ENCODE results near the gene GPX6. TPM values are rescaled to one million over a fixed set of nuclear protein-coding genes. Genes with fewer than 3 reads are reported as not detected.

The GPX6 gene
- total RNA-seq, 4 donors from 2014 or later, result not detected

GRCh38 chr6:28542440-28543296, 27.1 kb upstream of the GPX6 start:
- H3K27me3 ChIP-seq, result no peaks in the 10 kb centered on the region
- DNase-seq, result peak; percentile 51 to 55

DNA sequence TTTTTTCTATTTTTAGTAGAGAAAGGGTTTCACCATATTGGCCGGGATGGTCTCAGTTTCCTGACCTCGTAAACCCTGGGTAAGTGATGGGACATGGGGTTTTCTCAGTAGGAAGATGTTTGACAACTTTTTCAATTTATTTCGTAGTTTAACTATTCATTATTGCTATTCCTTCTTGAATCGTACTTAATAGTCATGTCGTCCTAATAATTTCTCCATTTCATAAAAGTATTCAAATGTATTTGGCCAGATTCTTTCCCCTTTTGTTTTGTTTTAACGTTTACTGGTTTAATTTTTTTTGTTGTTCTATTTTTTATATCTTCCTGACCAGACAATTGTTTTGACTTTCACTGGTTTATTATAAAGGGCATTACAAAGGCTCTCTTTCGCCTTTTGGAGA, 26.4 kb upstream of the GPX6 start:
- TF ChIP-seq, protein P1, sequence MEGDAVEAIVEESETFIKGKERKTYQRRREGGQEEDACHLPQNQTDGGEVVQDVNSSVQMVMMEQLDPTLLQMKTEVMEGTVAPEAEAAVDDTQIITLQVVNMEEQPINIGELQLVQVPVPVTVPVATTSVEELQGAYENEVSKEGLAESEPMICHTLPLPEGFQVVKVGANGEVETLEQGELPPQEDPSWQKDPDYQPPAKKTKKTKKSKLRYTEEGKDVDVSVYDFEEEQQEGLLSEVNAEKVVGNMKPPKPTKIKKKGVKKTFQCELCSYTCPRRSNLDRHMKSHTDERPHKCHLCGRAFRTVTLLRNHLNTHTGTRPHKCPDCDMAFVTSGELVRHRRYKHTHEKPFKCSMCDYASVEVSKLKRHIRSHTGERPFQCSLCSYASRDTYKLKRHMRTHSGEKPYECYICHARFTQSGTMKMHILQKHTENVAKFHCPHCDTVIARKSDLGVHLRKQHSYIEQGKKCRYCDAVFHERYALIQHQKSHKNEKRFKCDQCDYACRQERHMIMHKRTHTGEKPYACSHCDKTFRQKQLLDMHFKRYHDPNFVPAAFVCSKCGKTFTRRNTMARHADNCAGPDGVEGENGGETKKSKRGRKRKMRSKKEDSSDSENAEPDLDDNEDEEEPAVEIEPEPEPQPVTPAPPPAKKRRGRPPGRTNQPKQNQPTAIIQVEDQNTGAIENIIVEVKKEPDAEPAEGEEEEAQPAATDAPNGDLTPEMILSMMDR (IDR thresholded peaks at IDR 0.05), result no peak
- TF ChIP-seq POLR2A (IDR thresholded peaks at IDR 0.05), result no peak
- H3K27me3 ChIP-seq, result no peaks in the 10 kb centered on the region
- DNase-seq, result no peak
- no peaks in the 10 kb centered on the region for H3K36me3 ChIP-seq
- no peak overlapping the region for H3K27ac ChIP-seq
- intact Hi-C loops (cut with DNase I), result no loop called here
- no peaks in the 10 kb centered on the region for H3K9me3 ChIP-seq
- peak overlapping the region in 1 of 3 donors; percentile 20 for H3K4me3 ChIP-seq (replicated peaks in 1 of 3)
- peaks cover 0 to 10% of the 10 kb centered on the region in 2 donors for H3K4me1 ChIP-seq
- 45 to 54% methylated on average over 7 of the region's 7 CpGs for WGBS, 2 donors

More at GRCh38 chr6:28542440-28543296, 27.1 kb upstream of the GPX6 start:
- TF ChIP-seq, protein P1 (IDR thresholded peaks at IDR 0.05), result peak in 4 of 6 experiments; percentile 44 to 51 (median 49)
- no peak for TF ChIP-seq POLR2A (IDR thresholded peaks at IDR 0.05)
- Histone ChIP-seq H3K4me1 (peaks cover 0 to 10% of the 10 kb centered on the region in 2 donors), H3K4me3 (replicated peaks in 1 of 3) (peak overlapping the region in 1 of 3 donors; percentile 20), H3K27ac (no peak overlapping the region), H3K36me3 (no peaks in the 10 kb centered on the region), H3K9me3 (no peaks in the 10 kb centered on the region)
- 3% methylated on average over 30 of the region's 30 CpGs for WGBS, 2 donors
- intact Hi-C loops (cut with DNase I), result no loop called here

GRCh38 chr6:28537509-28538140, 22.0 kb upstream of the GPX6 start:
- no peak for TF ChIP-seq POLR2A (IDR thresholded peaks at IDR 0.05)
- TF ChIP-seq, protein P1 (IDR thresholded peaks at IDR 0.05), result no peak
- no peak overlapping the region for H3K4me3 ChIP-seq (replicated peaks in 1 of 3)
- no peaks in the 10 kb centered on the region for H3K4me1 ChIP-seq
- intact Hi-C loops (cut with DNase I), result no loop called here
- no peaks in the 10 kb centered on the region for H3K36me3 ChIP-seq
- DNase-seq, result no peak
- H3K9me3 ChIP-seq, result no peaks in the 10 kb centered on the region
- no peaks in the 10 kb centered on the region for H3K27me3 ChIP-seq
- WGBS, 2 donors, result 36 to 41% methylated on average over 22 of the region's 22 CpGs
- H3K27ac ChIP-seq, result no peak overlapping the region

GRCh38 chr6:28537065-28537464, 21.5 kb upstream of the GPX6 start:
- Histone ChIP-seq H3K36me3 (no peaks in the 10 kb centered on the region), H3K9me3 (no peaks in the 10 kb centered on the region), H3K27ac (no peak overlapping the region), H3K4me1 (no peaks in the 10 kb centered on the region), H3K27me3 (no peaks in the 10 kb centered on the region), H3K4me3 (replicated peaks in 1 of 3) (no peak overlapping the region)
- intact Hi-C loops (cut with DNase I), result no loop called here
- no peak for TF ChIP-seq POLR2A (IDR thresholded peaks at IDR 0.05)
- TF ChIP-seq, protein P1 (IDR thresholded peaks at IDR 0.05), result no peak
- WGBS, 2 donors, result 14 to 21% methylated on average over 18 of the region's 18 CpGs
- no peak for DNase-seq

DNA sequence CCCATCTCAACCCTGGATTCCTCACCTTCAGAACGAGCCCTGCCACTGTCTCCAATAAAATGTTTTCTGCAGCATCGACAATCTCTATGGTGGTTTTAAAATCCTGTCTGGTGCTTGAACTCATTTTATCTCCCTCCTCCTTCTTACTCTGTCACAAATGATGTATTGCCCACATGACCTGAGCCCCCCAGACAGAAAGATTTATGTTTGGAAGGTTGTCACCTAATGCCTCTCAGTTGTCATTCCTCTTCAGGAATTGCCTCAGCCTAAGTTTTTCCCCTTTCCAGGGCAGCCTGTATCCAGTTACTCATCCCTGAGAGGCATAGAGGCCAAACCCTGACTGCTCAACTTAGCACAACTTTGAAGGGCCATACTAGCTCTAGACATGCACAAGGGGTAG, 19.3 kb upstream of the GPX6 start:
- 69 to 71% methylated on average over 2 of the region's 2 CpGs for WGBS, 2 donors
- H3K27ac ChIP-seq, result no peak overlapping the region
- no peak for DNase-seq
- no peaks in the 10 kb centered on the region for H3K36me3 ChIP-seq
- H3K4me1 ChIP-seq, result no peaks in the 10 kb centered on the region
- no peak overlapping the region for H3K4me3 ChIP-seq (replicated peaks in 1 of 3)
- no peaks in the 10 kb centered on the region for H3K27me3 ChIP-seq
- no peaks in the 10 kb centered on the region for H3K9me3 ChIP-seq
- intact Hi-C loops (cut with DNase I), result no loop called here
- no peak for TF ChIP-seq POLR2A (IDR thresholded peaks at IDR 0.05)
- TF ChIP-seq, protein P1 (IDR thresholded peaks at IDR 0.05), result no peak

Data from thyroid gland (tissue), 4 donors.